ENCODE results near the gene OPHN1.
"Not testable (repeated sequence)": the region's sequence is repeated elsewhere in the genome, so short reads cannot be mapped to it uniquely, and the experiment has no call there.

The OPHN1 gene

DNA sequence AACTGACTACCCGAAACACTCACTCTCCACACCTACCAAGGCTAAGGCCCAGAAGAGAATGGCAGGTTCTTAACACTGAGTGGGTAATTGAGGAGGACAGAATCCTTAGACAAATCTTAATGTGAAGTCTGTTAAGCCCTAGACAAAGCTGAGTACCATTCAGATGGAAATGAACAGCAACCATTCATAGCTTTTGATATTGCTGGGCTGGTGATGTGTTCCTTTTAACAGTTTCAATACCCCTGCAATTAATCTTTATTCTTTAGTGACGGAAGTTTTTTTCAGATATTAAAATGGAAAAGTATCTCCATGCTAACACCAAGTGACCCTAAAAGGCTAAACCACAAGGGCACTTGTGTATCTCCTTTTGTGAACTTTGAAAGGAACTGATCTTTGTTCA, 334.9 kb downstream of the OPHN1 start:
- TF ChIP-seq, protein P1, sequence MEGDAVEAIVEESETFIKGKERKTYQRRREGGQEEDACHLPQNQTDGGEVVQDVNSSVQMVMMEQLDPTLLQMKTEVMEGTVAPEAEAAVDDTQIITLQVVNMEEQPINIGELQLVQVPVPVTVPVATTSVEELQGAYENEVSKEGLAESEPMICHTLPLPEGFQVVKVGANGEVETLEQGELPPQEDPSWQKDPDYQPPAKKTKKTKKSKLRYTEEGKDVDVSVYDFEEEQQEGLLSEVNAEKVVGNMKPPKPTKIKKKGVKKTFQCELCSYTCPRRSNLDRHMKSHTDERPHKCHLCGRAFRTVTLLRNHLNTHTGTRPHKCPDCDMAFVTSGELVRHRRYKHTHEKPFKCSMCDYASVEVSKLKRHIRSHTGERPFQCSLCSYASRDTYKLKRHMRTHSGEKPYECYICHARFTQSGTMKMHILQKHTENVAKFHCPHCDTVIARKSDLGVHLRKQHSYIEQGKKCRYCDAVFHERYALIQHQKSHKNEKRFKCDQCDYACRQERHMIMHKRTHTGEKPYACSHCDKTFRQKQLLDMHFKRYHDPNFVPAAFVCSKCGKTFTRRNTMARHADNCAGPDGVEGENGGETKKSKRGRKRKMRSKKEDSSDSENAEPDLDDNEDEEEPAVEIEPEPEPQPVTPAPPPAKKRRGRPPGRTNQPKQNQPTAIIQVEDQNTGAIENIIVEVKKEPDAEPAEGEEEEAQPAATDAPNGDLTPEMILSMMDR (IDR thresholded peaks at IDR 0.05; ENCODE audit: borderline replicate concordance, insufficient read depth, low read depth, low read length): no peak
- no peak overlapping the region for H3K4me3 ChIP-seq (ENCODE audit: low read depth, low read length)

DNA sequence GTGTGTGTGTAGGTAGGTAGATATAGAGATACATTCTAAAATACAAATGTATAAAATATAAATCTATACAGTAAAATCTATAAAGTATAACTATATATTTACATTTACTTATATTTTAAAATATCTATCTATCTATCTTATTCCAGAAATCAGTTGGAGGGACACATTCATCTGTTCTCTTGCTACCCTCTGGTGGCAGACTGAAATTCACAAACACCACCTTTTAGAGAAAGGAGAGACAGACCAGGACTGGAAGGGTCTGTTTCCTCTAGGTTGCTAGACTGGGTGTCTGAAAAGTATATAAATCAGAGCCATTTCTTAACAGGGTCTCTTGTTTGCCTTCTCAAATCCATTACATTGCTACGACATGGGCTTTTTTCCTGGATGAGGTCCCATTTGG, 343.0 kb downstream of the OPHN1 start:
- TF ChIP-seq, protein P1 (IDR thresholded peaks at IDR 0.05; ENCODE audit: borderline replicate concordance, insufficient read depth, low read depth, low read length): no peak
- no peak overlapping the region for H3K4me3 ChIP-seq (ENCODE audit: low read depth, low read length)

DNA sequence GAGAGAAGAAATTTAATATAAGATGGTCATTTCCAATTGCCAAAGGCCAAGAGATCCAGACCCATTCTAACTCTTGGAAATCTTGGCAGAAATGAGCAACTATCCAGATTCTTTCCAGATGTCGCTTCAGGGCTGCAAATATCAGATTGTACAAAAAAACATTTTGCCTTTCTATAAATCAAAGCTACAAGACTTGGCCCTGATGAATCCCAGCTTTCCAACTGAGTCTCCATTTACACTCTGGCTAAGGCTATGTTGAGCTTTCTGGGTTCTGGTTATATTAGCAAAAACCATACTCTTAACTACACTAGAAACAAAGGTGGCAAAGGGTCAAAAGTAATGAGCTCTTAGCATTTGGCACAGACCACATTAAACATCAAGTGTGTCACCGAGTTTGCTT, 345.8 kb downstream of the OPHN1 start:
- H3K4me3 ChIP-seq (ENCODE audit: low read depth, low read length): no peak overlapping the region
- TF ChIP-seq, protein P1 (IDR thresholded peaks at IDR 0.05; ENCODE audit: borderline replicate concordance, insufficient read depth, low read depth, low read length): no peak

DNA sequence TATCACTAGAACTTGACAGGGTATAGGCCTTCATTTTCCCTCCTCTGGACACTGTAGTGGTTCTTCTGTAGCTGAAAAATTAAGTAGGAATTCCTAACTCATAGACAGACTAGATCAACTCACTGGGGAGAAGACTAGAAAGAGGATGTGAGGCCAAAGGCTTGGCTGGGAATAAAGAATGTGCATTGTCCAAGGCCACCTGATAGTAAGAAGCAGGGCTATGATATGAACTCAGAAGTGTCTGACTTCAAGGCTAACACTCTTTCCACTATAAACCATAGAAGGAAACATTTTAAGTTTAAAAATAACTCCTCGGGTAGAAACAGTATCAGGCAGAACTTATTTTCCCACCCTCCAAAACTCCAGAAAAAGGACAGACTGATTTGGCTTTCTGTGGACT, 346.6 kb downstream of the OPHN1 start:
- no peak overlapping the region for H3K4me3 ChIP-seq (ENCODE audit: low read depth, low read length)
- TF ChIP-seq, protein P1 (IDR thresholded peaks at IDR 0.05; ENCODE audit: borderline replicate concordance, insufficient read depth, low read depth, low read length): no peak

DNA sequence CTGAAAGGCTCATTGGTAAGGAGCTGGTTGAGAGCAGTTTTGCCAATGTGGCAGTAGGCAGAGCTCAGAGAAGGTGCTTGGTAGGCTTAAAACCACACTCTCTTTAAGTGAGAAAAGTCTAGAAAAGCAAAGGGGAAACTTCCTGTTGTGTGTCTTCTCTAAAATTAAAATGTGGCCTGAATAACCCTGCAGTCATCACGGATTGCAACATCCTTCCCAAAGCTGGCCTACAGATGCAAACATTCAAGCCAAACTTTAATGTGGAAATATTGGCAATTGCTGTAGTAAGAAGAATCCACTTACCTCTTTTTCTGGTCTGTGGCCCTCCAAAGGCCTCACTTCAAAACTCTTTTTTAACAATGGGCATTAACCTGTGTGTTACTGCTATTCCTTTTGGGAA, 348.5 kb downstream of the OPHN1 start:
- TF ChIP-seq, protein P1 (IDR thresholded peaks at IDR 0.05; ENCODE audit: borderline replicate concordance, insufficient read depth, low read depth, low read length): no peak
- H3K4me3 ChIP-seq (ENCODE audit: low read depth, low read length): no peak overlapping the region

DNA sequence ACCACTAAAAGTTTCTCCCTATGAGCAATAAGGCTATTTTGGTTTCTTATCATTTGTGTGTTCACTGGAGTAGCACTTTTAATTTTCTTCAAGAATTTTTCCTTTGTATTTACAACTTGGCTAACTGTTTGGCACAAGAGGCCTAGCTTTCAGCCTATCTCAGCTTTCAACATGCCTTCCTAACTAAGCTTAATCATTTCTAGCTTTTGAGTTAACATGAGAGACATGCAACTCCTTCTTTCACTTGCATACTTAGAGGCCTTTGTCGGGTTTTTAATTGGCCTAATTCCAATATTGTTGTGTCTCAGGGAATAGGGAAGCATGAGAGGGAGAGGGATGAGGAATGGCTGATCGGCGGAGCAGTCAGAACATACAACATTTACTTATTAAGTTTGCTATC, 349.8 kb downstream of the OPHN1 start:
- TF ChIP-seq, protein P1 (IDR thresholded peaks at IDR 0.05; ENCODE audit: borderline replicate concordance, insufficient read depth, low read depth, low read length): no peak
- no peak overlapping the region for H3K4me3 ChIP-seq (ENCODE audit: low read depth, low read length)

DNA sequence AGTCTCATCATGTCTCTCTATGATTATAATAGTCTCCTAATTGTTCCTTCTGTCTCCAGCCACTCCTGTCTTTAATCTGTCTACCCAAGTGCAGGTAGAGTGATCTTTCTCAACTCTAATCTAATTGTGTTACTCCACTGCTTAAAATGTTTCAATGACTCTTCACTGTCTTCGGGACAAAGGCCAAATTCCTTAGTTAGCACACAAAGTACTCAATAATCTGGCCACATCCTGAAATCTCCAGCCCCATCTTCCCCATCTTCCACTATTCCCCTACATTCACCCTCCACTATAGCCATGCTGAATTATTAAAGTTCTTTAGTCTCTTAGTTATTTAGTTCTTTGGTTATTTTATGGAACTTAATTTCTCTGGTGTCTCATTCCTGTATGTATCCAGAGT, 353.3 kb downstream of the OPHN1 start:
- TF ChIP-seq, protein P1 (IDR thresholded peaks at IDR 0.05; ENCODE audit: borderline replicate concordance, insufficient read depth, low read depth, low read length): no peak
- no peak overlapping the region for H3K4me3 ChIP-seq (ENCODE audit: low read depth, low read length)

DNA sequence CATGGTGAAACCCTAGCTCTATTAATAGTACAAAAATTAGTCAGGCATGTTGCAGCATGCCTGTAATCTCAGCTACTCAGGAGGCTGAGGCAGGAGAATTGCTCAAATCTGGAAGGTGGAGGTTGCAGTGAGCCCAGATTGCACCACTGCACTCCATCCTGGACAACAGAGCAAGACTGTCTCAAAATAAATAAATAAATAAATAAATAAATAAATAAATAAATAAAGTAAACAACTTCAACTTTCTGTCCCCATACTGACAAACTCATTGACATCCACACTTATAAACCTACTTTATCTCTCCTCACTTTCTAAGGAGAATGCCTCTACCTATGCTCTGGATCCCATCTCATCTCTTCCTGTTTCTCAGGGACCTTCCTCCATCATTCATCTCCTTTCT, 354.5 kb downstream of the OPHN1 start:
- not testable (repeated sequence) for H3K4me3 ChIP-seq (ENCODE audit: low read depth, low read length)

All from GM12875 (cell line).